ENCODE results near the gene CASP14.
"Not testable (repeated sequence)": the region's sequence is repeated elsewhere in the genome, so short reads cannot be mapped to it uniquely, and the experiment has no call there.

The CASP14 gene

DNA sequence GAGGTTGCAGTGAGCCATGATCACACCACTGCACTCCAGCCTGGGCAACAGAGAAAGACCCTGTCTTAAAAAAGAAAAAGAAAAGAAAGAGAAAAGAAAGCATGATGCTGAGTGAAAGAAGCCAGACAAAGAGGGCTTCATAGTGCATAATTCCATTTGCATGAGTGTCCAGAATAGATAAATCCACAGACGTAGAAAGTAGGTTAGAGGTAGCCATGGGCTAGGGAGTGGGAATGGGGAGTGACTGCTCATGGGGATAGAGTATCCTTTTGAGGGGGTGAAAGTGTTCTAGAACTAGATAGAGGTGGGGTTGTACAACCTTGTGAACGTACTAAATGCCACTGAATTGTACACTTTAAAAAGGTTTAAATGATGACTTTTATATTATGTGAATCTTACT is 25.1 kb downstream of the CASP14 start:
- DNase-seq = no peak

DNA sequence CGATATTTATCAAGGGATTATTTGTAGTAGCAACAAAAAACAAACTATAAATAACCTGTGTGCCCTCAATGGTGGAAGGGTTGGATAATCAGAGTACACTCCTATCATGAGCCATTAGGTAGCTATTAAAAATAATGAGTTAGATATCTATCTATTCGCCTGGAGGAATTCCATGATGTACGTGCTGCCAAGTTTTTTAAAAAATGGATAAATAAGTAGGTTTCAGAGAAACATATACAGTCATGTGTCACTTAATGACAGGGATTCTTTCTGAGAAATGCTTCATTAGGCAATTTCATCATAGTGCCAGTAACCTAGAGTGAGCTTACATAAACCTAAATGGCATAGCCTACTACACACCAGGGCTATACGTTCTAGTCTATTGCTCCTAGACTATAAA is 26.5 kb downstream of the CASP14 start:
- DNase-seq = no peak

GRCh38 chr19:15080002-15080401 is 30.7 kb downstream of the CASP14 start:
- not testable (repeated sequence) for DNase-seq

GRCh38 chr19:15081911-15082310 is 32.6 kb downstream of the CASP14 start, which contains the start of gene OR1I1:
OR1I1 (plus strand) TSS chr19:15082211; CDS start chr19:15087066, 4,855 bp downstream.
- no peak for DNase-seq

DNA sequence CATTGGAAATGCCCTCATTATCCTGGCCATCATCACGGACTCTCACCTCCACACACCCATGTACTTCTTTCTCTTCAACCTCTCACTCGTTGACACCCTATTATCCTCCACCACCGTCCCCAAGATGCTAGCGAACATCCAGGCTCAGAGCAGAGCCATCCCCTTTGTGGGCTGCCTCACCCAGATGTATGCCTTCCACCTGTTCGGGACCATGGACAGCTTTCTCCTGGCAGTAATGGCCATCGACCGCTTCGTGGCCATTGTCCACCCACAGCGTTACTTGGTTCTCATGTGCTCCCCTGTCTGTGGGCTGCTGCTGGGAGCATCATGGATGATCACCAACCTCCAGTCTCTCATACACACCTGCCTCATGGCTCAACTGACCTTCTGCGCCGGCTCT is 37.9 kb downstream of the CASP14 start:
- no peak for DNase-seq

- peak; percentile 55 for DNase-seq
Observed at GRCh38 chr19:15091918-15092753, 42.9 kb downstream of the CASP14 start.

- DNase-seq = no peak
Observed at GRCh38 chr19:15093001-15093400, 43.7 kb downstream of the CASP14 start.

GRCh38 chr19:15096223-15096622 is 46.9 kb downstream of the CASP14 start:
- no peak for DNase-seq

- DNase-seq = not testable (repeated sequence)
Observed at GRCh38 chr19:15097980-15098379, 48.7 kb downstream of the CASP14 start.

- no peak for DNase-seq
Observed at GRCh38 chr19:15098460-15098859, 49.2 kb downstream of the CASP14 start.

DNA sequence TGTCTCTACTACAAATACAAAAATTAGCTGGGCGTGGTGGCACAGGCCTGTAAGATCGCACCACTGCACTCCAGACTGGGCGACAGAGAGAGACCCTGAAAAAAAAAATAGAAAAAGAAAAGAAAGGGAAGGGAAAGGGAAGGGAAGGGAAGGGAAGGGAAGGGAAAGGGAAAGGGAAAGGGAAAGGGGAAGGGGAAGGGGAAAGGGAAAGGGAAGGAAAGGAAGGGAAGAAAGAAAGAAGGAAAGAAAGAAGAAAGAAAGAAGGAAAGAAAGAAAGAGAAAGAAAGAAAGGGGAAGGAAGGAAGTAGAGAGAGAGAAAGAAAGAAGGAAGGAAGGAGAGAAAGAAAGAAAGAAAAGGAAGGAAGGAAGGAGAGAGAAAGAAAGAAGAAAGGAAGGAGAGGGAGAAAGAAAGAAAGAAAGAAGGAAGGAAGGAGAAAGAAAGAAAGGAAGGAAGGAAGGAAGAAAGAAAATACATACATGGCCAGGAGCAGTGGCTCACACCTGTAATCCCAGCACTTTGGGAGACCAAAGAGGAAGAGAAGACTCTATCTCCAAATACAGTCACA is 49.8 kb downstream of the CASP14 start:
- no peak for DNase-seq

- DNase-seq = peak; percentile 11
Observed at GRCh38 chr19:15101479-15102082, 52.3 kb downstream of the CASP14 start.

GRCh38 chr19:15104003-15104402 is 54.7 kb downstream of the CASP14 start:
- DNase-seq = no peak

- no peak for DNase-seq
Observed at GRCh38 chr19:15104411-15104810, 55.1 kb downstream of the CASP14 start.

DNA sequence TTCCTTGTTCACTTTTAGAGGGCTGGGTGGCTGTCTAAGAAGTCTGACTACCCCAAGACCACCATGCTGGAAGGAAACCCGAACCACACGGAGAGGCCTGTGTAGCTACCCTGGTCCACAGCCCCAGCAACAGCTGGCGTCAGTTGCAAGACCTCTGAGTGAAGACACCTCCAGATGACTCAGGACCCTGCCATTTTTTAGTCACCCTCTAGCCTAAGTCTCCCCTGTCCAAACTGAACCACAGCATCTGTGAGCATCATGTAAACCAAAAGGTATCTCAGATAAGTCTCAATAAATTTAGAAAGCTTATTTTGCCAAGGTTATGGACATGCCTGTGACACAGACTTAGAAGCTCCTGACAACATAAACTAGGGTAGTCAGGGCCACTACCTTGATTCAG is 55.8 kb downstream of the CASP14 start:
- no peak for DNase-seq

GRCh38 chr19:15107061-15108010 is 58.1 kb downstream of the CASP14 start, which contains the start of gene SYDE1:
SYDE1 (plus strand) TSS chr19:15107401; CDS start chr19:15107434, 33 bp downstream.
- DNase-seq = no peak

Data from NCI-H2029 (cell line).